ENCODE measurements around the gene ATP2B2. TPM values are rescaled to one million over a fixed set of nuclear protein-coding genes. Genes with fewer than 3 reads are reported as not detected.

The ATP2B2 gene
- total and polyA plus RNA-seq, 9 of the 15 experiments (the other 6 are each of a cell fraction or from before 2014, with no cell fraction given) = 0.06 TPM; not detected in 8

DNA sequence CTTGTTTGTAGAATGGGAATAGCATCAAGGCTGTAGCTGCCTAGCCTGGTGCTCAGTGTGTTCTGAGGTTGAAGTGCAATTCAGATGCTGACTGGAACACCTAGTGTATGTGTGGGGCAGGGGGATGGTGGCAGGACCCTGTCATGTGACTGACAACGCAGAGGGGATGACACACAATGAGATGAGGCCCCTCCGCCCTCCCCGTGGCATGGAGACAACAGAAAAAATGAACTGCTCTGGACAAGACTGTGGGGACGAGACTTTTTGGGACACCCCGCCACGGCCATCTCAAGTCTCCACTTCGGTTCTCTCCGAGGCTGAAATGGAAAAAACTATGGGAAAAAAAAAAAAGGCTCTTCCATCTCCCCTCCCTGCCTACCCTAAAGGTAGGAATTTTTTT, 174.1 kb downstream of the ATP2B2 start (continued):
- TF ChIP-seq, protein P1, sequence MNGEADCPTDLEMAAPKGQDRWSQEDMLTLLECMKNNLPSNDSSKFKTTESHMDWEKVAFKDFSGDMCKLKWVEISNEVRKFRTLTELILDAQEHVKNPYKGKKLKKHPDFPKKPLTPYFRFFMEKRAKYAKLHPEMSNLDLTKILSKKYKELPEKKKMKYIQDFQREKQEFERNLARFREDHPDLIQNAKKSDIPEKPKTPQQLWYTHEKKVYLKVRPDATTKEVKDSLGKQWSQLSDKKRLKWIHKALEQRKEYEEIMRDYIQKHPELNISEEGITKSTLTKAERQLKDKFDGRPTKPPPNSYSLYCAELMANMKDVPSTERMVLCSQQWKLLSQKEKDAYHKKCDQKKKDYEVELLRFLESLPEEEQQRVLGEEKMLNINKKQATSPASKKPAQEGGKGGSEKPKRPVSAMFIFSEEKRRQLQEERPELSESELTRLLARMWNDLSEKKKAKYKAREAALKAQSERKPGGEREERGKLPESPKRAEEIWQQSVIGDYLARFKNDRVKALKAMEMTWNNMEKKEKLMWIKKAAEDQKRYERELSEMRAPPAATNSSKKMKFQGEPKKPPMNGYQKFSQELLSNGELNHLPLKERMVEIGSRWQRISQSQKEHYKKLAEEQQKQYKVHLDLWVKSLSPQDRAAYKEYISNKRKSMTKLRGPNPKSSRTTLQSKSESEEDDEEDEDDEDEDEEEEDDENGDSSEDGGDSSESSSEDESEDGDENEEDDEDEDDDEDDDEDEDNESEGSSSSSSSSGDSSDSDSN (IDR thresholded peaks at IDR 0.05; ENCODE audit: borderline replicate concordance in 1 of 2, low read depth in 2 of 2, low read length in 2 of 2) = no peak
- TF ChIP-seq STAT5B (CRISPR knock-in tag; IDR thresholded peaks at IDR 0.05) (no peak), RBM25 (IDR thresholded peaks at IDR 0.05; ENCODE audit: low read depth, low read length, severe bottlenecking) (no peak), E2F3 (CRISPR knock-in tag; IDR thresholded peaks at IDR 0.05) (no peak), YBX1 (IDR thresholded peaks at IDR 0.05) (no peak), HDGF (IDR thresholded peaks at IDR 0.05) (no peak), SMARCE1 (IDR thresholded peaks at IDR 0.05) (no peak), HDAC8 (tag; IDR thresholded peaks at IDR 0.05) (no peak), POLR2AphosphoS5 (IDR thresholded peaks at IDR 0.05; ENCODE audit: control insufficient read depth, insufficient read depth, low read depth, low read length) (no peak)

DNA sequence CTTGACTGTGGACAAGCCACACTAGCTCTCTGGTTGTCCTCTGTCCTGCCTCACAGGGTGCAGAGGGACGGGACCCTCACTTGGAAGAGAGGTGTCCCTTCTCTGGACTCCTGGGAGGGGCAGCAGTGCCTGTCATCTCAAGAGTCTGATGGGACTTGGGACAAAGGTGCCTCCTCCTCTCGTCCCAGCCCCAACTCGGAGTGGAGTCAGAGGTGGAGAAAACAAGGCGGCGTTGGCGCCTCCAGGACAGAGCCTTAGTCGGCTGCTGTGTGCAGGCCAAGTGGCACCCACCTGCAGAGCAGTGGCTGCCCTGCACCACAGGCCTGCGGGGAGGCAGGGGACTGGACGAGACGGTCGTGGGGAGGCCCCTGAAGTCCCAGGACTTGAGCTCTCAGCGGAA, 175.1 kb downstream of the ATP2B2 start:
- Histone ChIP-seq H3K27ac (ENCODE audit: extremely low read depth, low read depth, low read length) (no peak overlapping the region), H4K20me1 (replicated peaks; ENCODE audit: control insufficient read depth, insufficient read depth, low read length) (no peaks in the 10 kb centered on the region; the same call in none of the 2 replicates), H2AFZ (ENCODE audit: low read depth, low read length) (no peak overlapping the region), H3K79me2 (ENCODE audit: control insufficient read depth, insufficient read depth, low read length) (no peaks in the 10 kb centered on the region), H3K4me1 (replicated peaks in 1 of 2; ENCODE audit: control insufficient read depth in 2 of 2, insufficient read depth in 2 of 2, low read length in 2 of 2) (peaks cover 0 to 8% of the 10 kb centered on the region in 2 experiments; a peak in 3 of 5 replicates), H3K9ac (ENCODE audit: insufficient read depth in 1 of 2, low read depth in 2 of 2, low read length in 2 of 2) (peak overlapping the region in 1 of 2 experiments; percentile 53; a peak in 1 of 4 replicates), H3K36me3 (ENCODE audit: control insufficient read depth, insufficient read depth, low read length) (no peaks in the 10 kb centered on the region), H3K9me3 (replicated peaks; ENCODE audit: control insufficient read depth, insufficient read depth, low read depth, low read length) (no peaks in the 10 kb centered on the region), H3K27me3 (ENCODE audit: control insufficient read depth in 2 of 2, insufficient read depth in 2 of 2, low read length in 2 of 2) (peaks cover 83 to 91% of the 10 kb centered on the region in 2 experiments), H3K4me2 (ENCODE audit: insufficient read depth, low read length) (no peak overlapping the region), H3K4me3 (no peak overlapping the region), H3K9me1 (ENCODE audit: control insufficient read depth, insufficient read depth, low read length) (peaks cover 5% of the 10 kb centered on the region)
- TF ChIP-seq ETV5 (CRISPR knock-in tag; IDR thresholded peaks at IDR 0.05; ENCODE audit: low read depth) (no peak), FIP1L1 (IDR thresholded peaks at IDR 0.05; ENCODE audit: low read depth, low read length, poor library complexity, severe bottlenecking) (no peak), XRCC5 (IDR thresholded peaks at IDR 0.05; ENCODE audit: low read depth, low read length) (no peak), SMARCE1 (IDR thresholded peaks at IDR 0.05) (no peak), NCOA1 (IDR thresholded peaks at IDR 0.05; ENCODE audit: low read depth) (no peak), HNRNPH1 (optimal IDR thresholded peaks at IDR 0.05; ENCODE audit: low read depth, low read length) (no peak), PHTF2 (CRISPR knock-in tag; IDR thresholded peaks at IDR 0.05) (no peak)
- TF ChIP-seq, protein P2, sequence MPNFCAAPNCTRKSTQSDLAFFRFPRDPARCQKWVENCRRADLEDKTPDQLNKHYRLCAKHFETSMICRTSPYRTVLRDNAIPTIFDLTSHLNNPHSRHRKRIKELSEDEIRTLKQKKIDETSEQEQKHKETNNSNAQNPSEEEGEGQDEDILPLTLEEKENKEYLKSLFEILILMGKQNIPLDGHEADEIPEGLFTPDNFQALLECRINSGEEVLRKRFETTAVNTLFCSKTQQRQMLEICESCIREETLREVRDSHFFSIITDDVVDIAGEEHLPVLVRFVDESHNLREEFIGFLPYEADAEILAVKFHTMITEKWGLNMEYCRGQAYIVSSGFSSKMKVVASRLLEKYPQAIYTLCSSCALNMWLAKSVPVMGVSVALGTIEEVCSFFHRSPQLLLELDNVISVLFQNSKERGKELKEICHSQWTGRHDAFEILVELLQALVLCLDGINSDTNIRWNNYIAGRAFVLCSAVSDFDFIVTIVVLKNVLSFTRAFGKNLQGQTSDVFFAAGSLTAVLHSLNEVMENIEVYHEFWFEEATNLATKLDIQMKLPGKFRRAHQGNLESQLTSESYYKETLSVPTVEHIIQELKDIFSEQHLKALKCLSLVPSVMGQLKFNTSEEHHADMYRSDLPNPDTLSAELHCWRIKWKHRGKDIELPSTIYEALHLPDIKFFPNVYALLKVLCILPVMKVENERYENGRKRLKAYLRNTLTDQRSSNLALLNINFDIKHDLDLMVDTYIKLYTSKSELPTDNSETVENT (CRISPR knock-in tag; IDR thresholded peaks at IDR 0.05) = no peak
- POLR2A ChIA-PET = interaction anchor here (0.6 to 2.3 kb wide), 3 partner anchors 8 to 21 kb away, joined by 3 to 8 read pairs (median 8); partner anchors contain the start of gene SEC13
- CTCF ChIA-PET (ENCODE audit: low intra/inter-chr PET ratio) = no interaction called here
- intact Hi-C loops (cut with micrococcal nuclease) = no loop called here
- 3% methylated on average over 12 of the region's 12 CpGs for WGBS (ENCODE audit: insufficient coverage, low coverage, missing lambda C conversion rate)
- FAIRE-seq (no peak), DNase-seq (ENCODE audit: extremely low read depth in 1 of 4, low spot score in 3 of 4) (peak in 1 of 4 experiments; percentile 10), ATAC-seq (no peak; the same call in 1 of the 3 replicates)
- no TSS peak for BruUV-seq (replicated peaks)
- in situ Hi-C loops (cut with MboI) = no loop called here
